A549 treated with CpdA at 1 μM for 4 hours (cell line): ENCODE measurements around the gene DPYSL5. TPM values are rescaled to one million over a fixed set of nuclear protein-coding genes. Genes with fewer than 3 reads are reported as not detected.

Source experiments
- total RNA-seq: library from RNA; stranded (reverse); fragments of 200-300 nt; extraction: Qiagen RNA extraction; gene quantifications from 5 replicates; pipeline ENCODE4 v1.2.3, GENCODE V29; 2022; ENCODE audit warnings: low read depth

DPYSL5 gene
- 3.6 to 5.9 TPM (median 5.2 TPM) in 5 replicates for total RNA-seq

GRCh38 chr2:26847655-26848335 is at the start of gene DPYSL5:
Gene DPYSL5 (plus strand): TSS chr2:26848132. CDS start chr2:26898500, 50,368 bp downstream.

GRCh38 chr2:26970244-26970927 is 122.5 kb downstream of the DPYSL5 start, which contains the start of gene MAPRE3:
Gene MAPRE3 (plus strand): TSS chr2:26970637. CDS start chr2:27022219, 51,582 bp downstream.

Other genes with a start within 250 kb of the DPYSL5 start
- gene CIB4, start 206.8 kb upstream of the DPYSL5 start, total RNA-seq, result 0.35 TPM in 1 of 5 replicates, not detected in the others
- 0.84 to 1.5 TPM (median 1.2 TPM) in 5 replicates for gene KCNK3, start 155.4 kb upstream of the DPYSL5 start, total RNA-seq
- gene SLC35F6, start 83.8 kb upstream of the DPYSL5 start, total RNA-seq, result 36.6 to 41.1 TPM (median 38.7 TPM) in 5 replicates
- gene CENPA, start 62.1 kb upstream of the DPYSL5 start, total RNA-seq, result 45.4 to 62.8 TPM (median 52.8 TPM) in 5 replicates
- 11.6 to 14.5 TPM (median 12.1 TPM) in 5 replicates for gene MAPRE3, start 122.5 kb downstream of the DPYSL5 start, total RNA-seq
- 57.6 to 76.4 TPM (median 69.9 TPM) in 5 replicates for gene TMEM214, start 184.8 kb downstream of the DPYSL5 start, total RNA-seq
- gene AGBL5, start 203.5 kb downstream of the DPYSL5 start, total RNA-seq, result 28.8 to 33.5 TPM (median 30.2 TPM) in 5 replicates
- gene OST4, start 223.5 kb downstream of the DPYSL5 start, total RNA-seq, result 545 to 581 TPM (median 554 TPM) in 5 replicates
- 0.32 to 0.62 TPM (median 0.41 TPM) in 5 replicates for gene EMILIN1, start 230.5 kb downstream of the DPYSL5 start, total RNA-seq
- gene KHK, start 238.6 kb downstream of the DPYSL5 start, total RNA-seq, result 8.7 to 12.4 TPM (median 8.8 TPM) in 5 replicates